DMS79 (cell line): ENCODE results near the gene TRIM3.

Experiments used
- DNase-seq: peaks from one replicate; lab custom pipeline; 2025; lab: John Stamatoyannopoulos, UW

Gene TRIM3

GRCh38 chr11:6437993-6438392 lies 35.7 kb downstream of the TRIM3 start:
- no peak for DNase-seq

- no peak for DNase-seq
These were observed 36.3 kb downstream of the TRIM3 start for GRCh38 chr11:6437423-6437822.

- DNase-seq, result no peak
These were observed 39.6 kb downstream of the TRIM3 start for GRCh38 chr11:6433998-6434660.

- no peak for DNase-seq
These were observed 41.9 kb downstream of the TRIM3 start for GRCh38 chr11:6431861-6432260.

- DNase-seq, result no peak
These were observed 46.2 kb downstream of the TRIM3 start for GRCh38 chr11:6427516-6427915.

GRCh38 chr11:6420677-6421076 lies 53.1 kb downstream of the TRIM3 start:
- no peak for DNase-seq

- DNase-seq, result peak; percentile 23
These were observed 54.6 kb downstream of the TRIM3 start, which contains the start of gene APBB1 for GRCh38 chr11:6419009-6419631. Gene APBB1, minus strand, starts transcription at chr11:6419094. Its CDS starts 7,747 bp downstream, at chr11:6411347.

- DNase-seq, result no peak
These were observed 55.2 kb downstream of the TRIM3 start for GRCh38 chr11:6418557-6419008.

GRCh38 chr11:6417907-6418556 lies 55.7 kb downstream of the TRIM3 start:
- no peak for DNase-seq

- no peak for DNase-seq
These were observed 57.9 kb downstream of the TRIM3 start for GRCh38 chr11:6415797-6416196.

GRCh38 chr11:6414874-6415328 lies 58.8 kb downstream of the TRIM3 start:
- no peak for DNase-seq

- DNase-seq, result no peak
These were observed 59.9 kb downstream of the TRIM3 start for GRCh38 chr11:6413791-6414201.

GRCh38 chr11:6411594-6412031 lies 62.1 kb downstream of the TRIM3 start:
- no peak for DNase-seq

- no peak for DNase-seq
These were observed 62.9 kb downstream of the TRIM3 start for GRCh38 chr11:6410695-6411430.

- no peak for DNase-seq
These were observed 67.4 kb downstream of the TRIM3 start for GRCh38 chr11:6406370-6406769.

- DNase-seq, result no peak
These were observed 67.9 kb downstream of the TRIM3 start for GRCh38 chr11:6405846-6406245.

GRCh38 chr11:6405052-6405667 lies 68.6 kb downstream of the TRIM3 start:
- peak; percentile 69 for DNase-seq

- DNase-seq, result no peak
These were observed 69.2 kb downstream of the TRIM3 start for GRCh38 chr11:6404342-6405051.

GRCh38 chr11:6403539-6403938 lies 70.2 kb downstream of the TRIM3 start:
- no peak for DNase-seq

GRCh38 chr11:6402561-6402981 lies 71.2 kb downstream of the TRIM3 start:
- no peak for DNase-seq

- no peak for DNase-seq
These were observed 71.7 kb downstream of the TRIM3 start for GRCh38 chr11:6402061-6402470.
